ENCODE data around the gene IL4.
"Not testable (repeated sequence)": the region's sequence is repeated elsewhere in the genome, so short reads cannot be mapped to it uniquely, and the experiment has no call there.

IL4 gene

GRCh38 chr5:132673939-132674630 is at the start of gene IL4:
TSS of gene IL4 (plus strand) at chr5:132673989. CDS start at chr5:132674051, 62 bp downstream.
- no peak for DNase-seq

- DNase-seq: no peak
Measured at GRCh38 chr5:132627470-132627869, 46.3 kb upstream of the IL4 start.

GRCh38 chr5:132628814-132629213 is 45.0 kb upstream of the IL4 start:
- no peak for DNase-seq

- no peak for DNase-seq
Measured at GRCh38 chr5:132629230-132629944, 44.4 kb upstream of the IL4 start.

GRCh38 chr5:132633587-132633986 is 40.2 kb upstream of the IL4 start:
- not testable (repeated sequence) for DNase-seq

- no peak for DNase-seq
Measured at GRCh38 chr5:132635873-132636272, 37.9 kb upstream of the IL4 start.

- DNase-seq: no peak
Measured at GRCh38 chr5:132637241-132637640, 36.5 kb upstream of the IL4 start.

GRCh38 chr5:132639706-132640130 is 34.1 kb upstream of the IL4 start:
- DNase-seq: no peak

GRCh38 chr5:132640613-132641012 is 33.2 kb upstream of the IL4 start:
- DNase-seq: no peak

- DNase-seq: no peak
Measured at GRCh38 chr5:132641241-132641723, 32.5 kb upstream of the IL4 start.

- no peak for DNase-seq
Measured at GRCh38 chr5:132641841-132642240, 31.9 kb upstream of the IL4 start.

GRCh38 chr5:132644177-132644576 is 29.6 kb upstream of the IL4 start:
- no peak for DNase-seq

GRCh38 chr5:132646583-132647266 is 27.1 kb upstream of the IL4 start:
- DNase-seq: no peak

- DNase-seq: no peak
Measured at GRCh38 chr5:132647473-132647872, 26.3 kb upstream of the IL4 start.

- no peak for DNase-seq
Measured at GRCh38 chr5:132648355-132648754, 25.4 kb upstream of the IL4 start.

- DNase-seq: no peak
Measured at GRCh38 chr5:132651838-132652469, 21.8 kb upstream of the IL4 start.

- peak; percentile 16 for DNase-seq
Measured at GRCh38 chr5:132653716-132654115, 20.1 kb upstream of the IL4 start.

- DNase-seq: peak; percentile 13
Measured at GRCh38 chr5:132655821-132656773, 17.7 kb upstream of the IL4 start.

GRCh38 chr5:132656774-132657355 is 16.9 kb upstream of the IL4 start:
- DNase-seq: no peak

GRCh38 chr5:132657676-132658380 is 16.0 kb upstream of the IL4 start, which contains the start of gene IL13:
TSS of gene IL13 (plus strand) at chr5:132658173. CDS start at chr5:132658187, 14 bp downstream.
- no peak for DNase-seq
